ENCODE results near the gene DLG5. TPM values are rescaled to one million over a fixed set of nuclear protein-coding genes. Genes with fewer than 3 reads are reported as not detected.

Gene DLG5
- total RNA-seq, 2 donors from 2014 or later, result 9.7 to 13.1 TPM

GRCh38 chr10:77832238-77832637 is 94.3 kb downstream of the DLG5 start:
- ATAC-seq (peak; percentile 79), DNase-seq (peak; percentile 47 to 66 (median 58))
- H3K27me3 Mint-ChIP-seq, result no peaks in the 10 kb centered on the region
- H3K36me3 Mint-ChIP-seq (ENCODE audit: low read depth), result no peaks in the 10 kb centered on the region
- peak overlapping the region; percentile 49 for H3K4me3 Mint-ChIP-seq
- peaks cover 40% of the 10 kb centered on the region for H3K4me1 Mint-ChIP-seq
- no peaks in the 10 kb centered on the region for H3K9me3 ChIP-seq (ENCODE audit: control insufficient read depth, low read length, poor library complexity, severe bottlenecking)
- peak overlapping the region; percentile 98 for H3K27ac Mint-ChIP-seq

- H3K36me3 Mint-ChIP-seq (ENCODE audit: low read depth), result no peaks in the 10 kb centered on the region
- peaks cover 22% of the 10 kb centered on the region for H3K4me1 Mint-ChIP-seq
- DNase-seq, result no peak
- H3K4me3 Mint-ChIP-seq, result no peak overlapping the region
- H3K27me3 Mint-ChIP-seq, result no peaks in the 10 kb centered on the region
- peak overlapping the region; percentile 98 for H3K27ac Mint-ChIP-seq
- no peaks in the 10 kb centered on the region for H3K9me3 ChIP-seq (ENCODE audit: control insufficient read depth, low read length, poor library complexity, severe bottlenecking)
- no peak for ATAC-seq
Measured at GRCh38 chr10:77829356-77829755, 97.2 kb downstream of the DLG5 start.

- Mint-ChIP-seq H3K27me3 (no peaks in the 10 kb centered on the region), H3K27ac (peak overlapping the region; percentile 59), H3K4me3 (no peak overlapping the region), H3K36me3 (ENCODE audit: low read depth) (no peaks in the 10 kb centered on the region), H3K4me1 (peaks cover 18% of the 10 kb centered on the region)
- no peak for ATAC-seq
- DNase-seq, result no peak
- no peaks in the 10 kb centered on the region for H3K9me3 ChIP-seq (ENCODE audit: control insufficient read depth, low read length, poor library complexity, severe bottlenecking)
Measured at GRCh38 chr10:77828377-77828776, 98.2 kb downstream of the DLG5 start.

- no peaks in the 10 kb centered on the region for H3K27me3 Mint-ChIP-seq
- no peaks in the 10 kb centered on the region for H3K9me3 ChIP-seq (ENCODE audit: control insufficient read depth, low read length, poor library complexity, severe bottlenecking)
- no peak for ATAC-seq
- no peaks in the 10 kb centered on the region for H3K36me3 Mint-ChIP-seq (ENCODE audit: low read depth)
- DNase-seq, result no peak
- peaks cover 12% of the 10 kb centered on the region for H3K4me1 Mint-ChIP-seq
- peak overlapping the region; percentile 90 for H3K27ac Mint-ChIP-seq
- H3K4me3 Mint-ChIP-seq, result no peak overlapping the region
Measured at GRCh38 chr10:77827366-77827765, 99.2 kb downstream of the DLG5 start.

GRCh38 chr10:77825965-77826364 is 100.6 kb downstream of the DLG5 start:
- peaks cover 7% of the 10 kb centered on the region for H3K4me1 Mint-ChIP-seq
- H3K9me3 ChIP-seq (ENCODE audit: control insufficient read depth, low read length, poor library complexity, severe bottlenecking), result no peaks in the 10 kb centered on the region
- ATAC-seq (no peak), DNase-seq (no peak)
- no peak overlapping the region for H3K4me3 Mint-ChIP-seq
- H3K27ac Mint-ChIP-seq, result peak overlapping the region; percentile 90
- H3K36me3 Mint-ChIP-seq (ENCODE audit: low read depth), result no peaks in the 10 kb centered on the region
- no peaks in the 10 kb centered on the region for H3K27me3 Mint-ChIP-seq

GRCh38 chr10:77824908-77825307 is 101.6 kb downstream of the DLG5 start:
- no peaks in the 10 kb centered on the region for H3K9me3 ChIP-seq (ENCODE audit: control insufficient read depth, low read length, poor library complexity, severe bottlenecking)
- Mint-ChIP-seq H3K27ac (no peak overlapping the region), H3K27me3 (no peaks in the 10 kb centered on the region), H3K36me3 (ENCODE audit: low read depth) (no peaks in the 10 kb centered on the region), H3K4me3 (no peak overlapping the region), H3K4me1 (peaks cover 7% of the 10 kb centered on the region)
- no peak for DNase-seq
- no peak for ATAC-seq

- peaks cover 4% of the 10 kb centered on the region for H3K4me1 Mint-ChIP-seq
- no peak for ATAC-seq
- DNase-seq, result no peak
- no peaks in the 10 kb centered on the region for H3K9me3 ChIP-seq (ENCODE audit: control insufficient read depth, low read length, poor library complexity, severe bottlenecking)
- no peaks in the 10 kb centered on the region for H3K27me3 Mint-ChIP-seq
- no peaks in the 10 kb centered on the region for H3K36me3 Mint-ChIP-seq (ENCODE audit: low read depth)
- H3K4me3 Mint-ChIP-seq, result no peak overlapping the region
- no peak overlapping the region for H3K27ac Mint-ChIP-seq
Measured at GRCh38 chr10:77823811-77824542, 102.6 kb downstream of the DLG5 start.

- Mint-ChIP-seq H3K4me1 (peaks cover 5% of the 10 kb centered on the region), H3K27ac (peak overlapping the region; percentile 72), H3K36me3 (ENCODE audit: low read depth) (no peaks in the 10 kb centered on the region), H3K4me3 (no peak overlapping the region), H3K27me3 (no peaks in the 10 kb centered on the region)
- ATAC-seq (no peak), DNase-seq (no peak)
- H3K9me3 ChIP-seq (ENCODE audit: control insufficient read depth, low read length, poor library complexity, severe bottlenecking), result no peaks in the 10 kb centered on the region
Measured at GRCh38 chr10:77821551-77821950, 105.0 kb downstream of the DLG5 start.

GRCh38 chr10:77821036-77821435 is 105.5 kb downstream of the DLG5 start:
- no peak overlapping the region for H3K4me3 Mint-ChIP-seq
- no peaks in the 10 kb centered on the region for H3K27me3 Mint-ChIP-seq
- H3K27ac Mint-ChIP-seq, result peak overlapping the region; percentile 72
- no peaks in the 10 kb centered on the region for H3K9me3 ChIP-seq (ENCODE audit: control insufficient read depth, low read length, poor library complexity, severe bottlenecking)
- no peak for DNase-seq
- no peaks in the 10 kb centered on the region for H3K36me3 Mint-ChIP-seq (ENCODE audit: low read depth)
- ATAC-seq, result no peak
- H3K4me1 Mint-ChIP-seq, result peaks cover 5% of the 10 kb centered on the region

- H3K4me3 Mint-ChIP-seq, result no peak overlapping the region
Measured at GRCh38 chr10:77820349-77820748, 106.2 kb downstream of the DLG5 start.

GRCh38 chr10:77819210-77820112 is 107.1 kb downstream of the DLG5 start:
- Mint-ChIP-seq H3K4me1 (peaks cover 5% of the 10 kb centered on the region), H3K27ac (peak overlapping the region; percentile 72), H3K4me3 (no peak overlapping the region), H3K36me3 (ENCODE audit: low read depth) (no peaks in the 10 kb centered on the region), H3K27me3 (no peaks in the 10 kb centered on the region)
- ATAC-seq, result no peak
- H3K9me3 ChIP-seq (ENCODE audit: control insufficient read depth, low read length, poor library complexity, severe bottlenecking), result no peaks in the 10 kb centered on the region
- DNase-seq, result no peak

More at GRCh38 chr10:77820349-77820748, 106.2 kb downstream of the DLG5 start:
- no peaks in the 10 kb centered on the region for H3K36me3 Mint-ChIP-seq (ENCODE audit: low read depth)
- no peaks in the 10 kb centered on the region for H3K27me3 Mint-ChIP-seq
- no peaks in the 10 kb centered on the region for H3K9me3 ChIP-seq (ENCODE audit: control insufficient read depth, low read length, poor library complexity, severe bottlenecking)
- no peak for ATAC-seq
- peak overlapping the region; percentile 72 for H3K27ac Mint-ChIP-seq
- H3K4me1 Mint-ChIP-seq, result peaks cover 5% of the 10 kb centered on the region
- no peak for DNase-seq

- Mint-ChIP-seq H3K36me3 (ENCODE audit: low read depth) (no peaks in the 10 kb centered on the region), H3K4me1 (peaks cover 5% of the 10 kb centered on the region), H3K27ac (peak overlapping the region; percentile 51), H3K27me3 (no peaks in the 10 kb centered on the region), H3K4me3 (no peak overlapping the region)
- no peaks in the 10 kb centered on the region for H3K9me3 ChIP-seq (ENCODE audit: control insufficient read depth, low read length, poor library complexity, severe bottlenecking)
- DNase-seq (no peak), ATAC-seq (no peak)
Measured at GRCh38 chr10:77818378-77818777, 108.2 kb downstream of the DLG5 start.

GRCh38 chr10:77817541-77817940 is 109.0 kb downstream of the DLG5 start:
- Mint-ChIP-seq H3K4me1 (peaks cover 5% of the 10 kb centered on the region), H3K36me3 (ENCODE audit: low read depth) (no peaks in the 10 kb centered on the region), H3K27me3 (no peaks in the 10 kb centered on the region), H3K27ac (no peak overlapping the region), H3K4me3 (no peak overlapping the region)
- no peaks in the 10 kb centered on the region for H3K9me3 ChIP-seq (ENCODE audit: control insufficient read depth, low read length, poor library complexity, severe bottlenecking)
- DNase-seq (no peak), ATAC-seq (no peak)

All from T-helper 17 cell (primary cell).